Epithelial cell of proximal tubule (primary cell): ENCODE measurements around the gene ALX4. TPM values are rescaled to one million over a fixed set of nuclear protein-coding genes. Genes with fewer than 3 reads are reported as not detected.

Experiments
- DNase-seq: peaks from one replicate; pipeline ENCODE4 v3.0.0-alpha.2; 2011; ENCODE audit warnings: low read depth
- H3K4me3 ChIP-seq: 2 replicates; pipeline ENCODE4 v1.5.1; 2011; ENCODE audit warnings: low read depth, mild to moderate bottlenecking, low read length
- CTCF ChIP-seq: conservative IDR thresholded peaks from 2 replicates; pipeline ENCODE4 v1.5.1; 2012; ENCODE audit warnings: low read depth, mild to moderate bottlenecking, low read length
- total RNA-seq: library from RNA; depleted of rRNA; stranded (reverse); fragments of >200 nt; gene quantifications from 2 replicates; pipeline ENCODE4 v1.2.3, GENCODE V29; 2015

The ALX4 gene
- total RNA-seq, 1 donor from 2014 or later: not detected

- DNase-seq: no peak
- no peak overlapping the region for H3K4me3 ChIP-seq
- TF ChIP-seq CTCF: no peak
Measured at GRCh38 chr11:44217432-44217831, 92.5 kb downstream of the ALX4 start.

- no peak for TF ChIP-seq CTCF
- no peak for DNase-seq
- H3K4me3 ChIP-seq: no peak overlapping the region
Measured at GRCh38 chr11:44213148-44213547, 96.8 kb downstream of the ALX4 start.

- no peak for DNase-seq
- TF ChIP-seq CTCF: no peak
- H3K4me3 ChIP-seq: no peak overlapping the region
Measured at GRCh38 chr11:44212128-44212527, 97.8 kb downstream of the ALX4 start.

Other genes starting within 250 kb of the ALX4 start
- gene ACCS, start 243.9 kb downstream of the ALX4 start, total RNA-seq: 3.8 and 5.1 TPM in 2 replicates
- 124 and 140 TPM in 2 replicates for gene EXT2, start 214.5 kb downstream of the ALX4 start, total RNA-seq